Psoas muscle (tissue), 8 donors: ENCODE results near the gene OR2S2. TPM values are rescaled to one million over a fixed set of nuclear protein-coding genes. Genes with fewer than 3 reads are reported as not detected.
A peak's percentile ranks its signal among the peaks of the same experiment; 100 is the strongest.

Experiments used
- ATAC-seq, 4 donors: fragments of 200-7000 bp; cut with Tn5 transposase; one replicate each; pipeline ENCODE4 v1.9.1; 2020; ENCODE audit warnings: moderate library complexity in 3 of 4, mild to moderate bottlenecking in 2 of 4
- DNase-seq, 2 donors: peaks; one replicate each; pipeline ENCODE4 v3.0.0-alpha.2; 2020
- H3K27ac ChIP-seq: fragments of 200-600 bp; one replicate; pipeline ENCODE4 v1.8.0; 2022
- H3K27me3 ChIP-seq, 3 donors: fragments of 200-600 bp in 1 of 3; one replicate each; pipeline versions ENCODE4 v1.6.1 to v1.8.0; 2013 to 2022; ENCODE audit warnings: low read length in 2 of 3, mild to moderate bottlenecking in 2 of 3, moderate library complexity in 1 of 3; ENCODE audit not compliant: insufficient read depth in 3 of 3
- H3K36me3 ChIP-seq, 2 donors: fragments of 200-600 bp in 1 of 2; one replicate each; pipeline versions ENCODE4 v1.6.1 to v1.8.0; 2013 to 2022; ENCODE audit warnings: low read depth in 1 of 2, mild to moderate bottlenecking in 1 of 2, moderate library complexity in 1 of 2; ENCODE audit not compliant: insufficient read depth in 1 of 2
- H3K4me1 ChIP-seq: fragments of 200-600 bp; one replicate; pipeline ENCODE4 v1.8.0; 2022
- H3K4me3 ChIP-seq: fragments of 200-600 bp; one replicate; pipeline ENCODE4 v1.8.0; 2022; ENCODE audit warnings: mild to moderate bottlenecking
- H3K9me3 ChIP-seq: fragments of 200-600 bp; one replicate; pipeline ENCODE4 v1.8.0; 2022
- WGBS, 3 donors: extraction: QIAGEN DNeasy Blood & Tissue Kit; methylation state at CpG; one replicate each; pipeline versions ENCODE4 v1.1.6 to v1.1.7; 2013; 5-methylcytosine and 5-hydroxymethylcytosine counted together
- intact Hi-C, 2 donors: fragments of 100-400 bp; cut with DNase I; formaldehyde crosslinking; loops; one replicate each; pipeline versions ENCODE4 v1.11.0 to v1.14.2; 2022
- polyA plus RNA-seq, 3 donors: library from polyadenylated mRNA; stranded (reverse); fragments of 200-250 nt; gene quantifications; one replicate each; pipeline ENCODE4 v1.2.3, GENCODE V29; 2013
- total RNA-seq, 4 donors: library from RNA; stranded (reverse); fragmentation: NEBNext Ultra II Directional in 2 of 4; extraction: Animal tissue kit (Norgen Biotek cat#: 25700) in 2 of 4; gene quantifications; one replicate each; pipeline versions ENCODE4 v1.2.1 to v1.2.4, GENCODE V29; 2021 to 2023
- TF ChIP-seq, protein P1 (sequence below): fragments of 200-600 bp; IDR thresholded peaks from one replicate; pipeline ENCODE4 v1.8.0; 2022; ENCODE audit warnings: antibody characterized with exemption
- donor health status: healthy with polysubstance abuse.
- donor health status: DM: no; HTN: no; CAD: no; lungs with moderate emphysema.
- donor health status: Bipolar disorder and iron deficiency.
- donor health status: healthy.
- donor health status: DM: yes; HTN: yes; CAD: no.
- donor health status: DM: no; HTN: no; CAD: no.
- donor health status: DM: no; HTN: no; CAD: no.
- donor health status: DM: yes; HTN: yes; CAD: no.

Gene OR2S2
- total and polyA plus RNA-seq, 7 donors = not detected

DNA sequence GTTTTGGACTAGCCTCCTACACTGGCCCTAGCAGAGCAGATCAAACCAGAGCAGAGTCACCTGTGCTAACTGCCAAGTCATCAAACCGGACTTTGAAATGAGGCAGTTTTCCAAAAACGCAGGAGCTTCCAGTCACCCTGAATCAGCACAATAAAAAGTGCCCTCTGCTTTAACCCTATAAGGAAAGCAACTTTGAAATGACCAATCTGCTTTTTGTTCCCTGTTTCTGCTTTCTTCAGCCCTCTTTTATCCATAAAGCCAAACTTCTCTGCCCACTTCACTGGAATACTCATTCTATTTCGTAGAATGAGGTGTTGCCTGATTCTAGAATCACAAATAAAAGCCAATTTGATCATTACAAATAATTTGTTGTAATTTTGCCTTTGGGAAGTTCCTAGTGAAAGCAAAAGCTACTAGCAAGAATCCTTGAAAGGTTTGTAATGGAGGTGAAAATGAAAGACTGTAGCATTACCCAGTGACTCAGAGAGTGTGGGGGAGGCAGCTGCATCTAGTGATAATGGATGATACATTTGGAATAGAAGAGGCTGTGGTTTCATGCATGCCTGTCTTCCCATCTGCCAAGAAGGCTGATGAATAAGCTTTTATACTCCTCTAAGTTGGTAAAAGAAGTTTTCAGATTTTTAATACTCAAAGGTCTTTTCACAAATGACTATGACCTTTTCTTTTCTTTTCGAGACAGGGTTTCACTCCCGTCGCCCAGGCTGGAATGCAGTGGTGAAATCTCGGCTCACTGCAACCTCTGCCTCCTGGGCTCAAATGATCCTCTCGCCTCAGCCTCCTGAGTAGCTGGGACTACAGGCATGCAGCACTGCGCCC lies 33.8 kb downstream of the OR2S2 start:
- ATAC-seq (peak; percentile 66 to 85 (median 76)), DNase-seq (peak in 1 of 2 donors; percentile 30)
- intact Hi-C loops = no loop called here
- Histone ChIP-seq H3K9me3 (no peaks in the 10 kb centered on the region), H3K27me3 (no peaks in the 10 kb centered on the region), H3K27ac (peak overlapping the region; percentile 51), H3K36me3 (no peaks in the 10 kb centered on the region), H3K4me3 (no peak overlapping the region), H3K4me1 (peaks cover 19% of the 10 kb centered on the region)
- 50 to 69% (median 58%) methylated on average over 9 of the region's 9 CpGs for WGBS, 3 donors
- TF ChIP-seq, protein P1, sequence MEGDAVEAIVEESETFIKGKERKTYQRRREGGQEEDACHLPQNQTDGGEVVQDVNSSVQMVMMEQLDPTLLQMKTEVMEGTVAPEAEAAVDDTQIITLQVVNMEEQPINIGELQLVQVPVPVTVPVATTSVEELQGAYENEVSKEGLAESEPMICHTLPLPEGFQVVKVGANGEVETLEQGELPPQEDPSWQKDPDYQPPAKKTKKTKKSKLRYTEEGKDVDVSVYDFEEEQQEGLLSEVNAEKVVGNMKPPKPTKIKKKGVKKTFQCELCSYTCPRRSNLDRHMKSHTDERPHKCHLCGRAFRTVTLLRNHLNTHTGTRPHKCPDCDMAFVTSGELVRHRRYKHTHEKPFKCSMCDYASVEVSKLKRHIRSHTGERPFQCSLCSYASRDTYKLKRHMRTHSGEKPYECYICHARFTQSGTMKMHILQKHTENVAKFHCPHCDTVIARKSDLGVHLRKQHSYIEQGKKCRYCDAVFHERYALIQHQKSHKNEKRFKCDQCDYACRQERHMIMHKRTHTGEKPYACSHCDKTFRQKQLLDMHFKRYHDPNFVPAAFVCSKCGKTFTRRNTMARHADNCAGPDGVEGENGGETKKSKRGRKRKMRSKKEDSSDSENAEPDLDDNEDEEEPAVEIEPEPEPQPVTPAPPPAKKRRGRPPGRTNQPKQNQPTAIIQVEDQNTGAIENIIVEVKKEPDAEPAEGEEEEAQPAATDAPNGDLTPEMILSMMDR = no peak

DNA sequence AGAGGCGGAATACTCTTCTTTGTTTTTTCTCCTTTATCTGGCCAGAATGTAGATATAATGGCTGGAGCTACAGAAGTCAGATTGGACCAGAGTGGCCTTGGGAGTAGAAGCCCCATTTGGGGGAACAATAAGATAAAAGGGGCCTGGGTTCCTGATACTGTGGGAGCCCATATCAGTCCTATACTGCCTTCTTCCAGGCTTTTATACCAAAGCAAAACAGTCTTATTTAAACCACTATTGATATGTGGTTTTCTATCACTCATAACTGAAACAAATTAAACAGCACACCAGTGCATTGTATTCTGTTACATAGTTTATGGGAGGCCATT lies 34.4 kb downstream of the OR2S2 start:
- H3K27me3 ChIP-seq = no peaks in the 10 kb centered on the region
- H3K4me1 ChIP-seq = peaks cover 19% of the 10 kb centered on the region
- no peaks in the 10 kb centered on the region for H3K9me3 ChIP-seq
- ATAC-seq = no peak
- intact Hi-C loops = no loop called here
- no peaks in the 10 kb centered on the region for H3K36me3 ChIP-seq
- DNase-seq = no peak
- H3K4me3 ChIP-seq = no peak overlapping the region
- peak overlapping the region; percentile 51 for H3K27ac ChIP-seq
- TF ChIP-seq, protein P1 = no peak
- WGBS, 3 donors = 92 to 100% (median 97%) methylated on average over 1 of the region's 1 CpG

DNA sequence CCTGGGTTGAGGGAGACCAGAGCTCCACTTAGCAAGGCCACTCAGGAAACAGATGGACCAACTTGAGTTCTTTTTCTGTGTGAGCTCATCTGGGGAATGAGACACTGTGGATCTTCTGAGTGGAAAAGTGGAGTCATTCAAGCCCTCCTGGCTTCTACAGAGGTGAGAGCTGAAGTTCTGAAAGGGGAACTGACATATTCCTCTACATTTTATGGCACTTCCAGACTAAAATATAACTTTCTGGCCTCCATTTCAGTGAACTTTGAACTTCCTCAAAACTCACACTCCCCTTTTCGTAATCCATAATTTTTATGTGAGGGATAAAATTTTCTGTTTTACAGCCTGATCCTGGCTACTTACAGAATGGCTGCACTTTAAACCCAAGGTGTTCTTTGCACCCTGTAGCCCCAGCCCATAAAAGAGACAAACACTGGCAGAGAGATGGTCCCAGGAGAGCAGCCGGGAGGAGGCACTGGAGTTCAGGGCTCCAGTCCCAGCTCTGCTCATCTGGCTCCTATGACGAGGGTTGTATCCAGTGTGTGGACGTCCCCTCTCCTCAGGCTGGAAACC lies 37.8 kb downstream of the OR2S2 start:
- Histone ChIP-seq H3K27ac (peak overlapping the region; percentile 64), H3K4me1 (peaks cover 19% of the 10 kb centered on the region), H3K27me3 (no peaks in the 10 kb centered on the region), H3K36me3 (no peaks in the 10 kb centered on the region), H3K9me3 (no peaks in the 10 kb centered on the region), H3K4me3 (no peak overlapping the region)
- 59 to 67% (median 65%) methylated on average over 4 of the region's 4 CpGs for WGBS, 3 donors
- ATAC-seq (peak in 1 of 4 donors; percentile 38), DNase-seq (no peak)
- intact Hi-C loops = no loop called here
- TF ChIP-seq, protein P1 = no peak

DNA sequence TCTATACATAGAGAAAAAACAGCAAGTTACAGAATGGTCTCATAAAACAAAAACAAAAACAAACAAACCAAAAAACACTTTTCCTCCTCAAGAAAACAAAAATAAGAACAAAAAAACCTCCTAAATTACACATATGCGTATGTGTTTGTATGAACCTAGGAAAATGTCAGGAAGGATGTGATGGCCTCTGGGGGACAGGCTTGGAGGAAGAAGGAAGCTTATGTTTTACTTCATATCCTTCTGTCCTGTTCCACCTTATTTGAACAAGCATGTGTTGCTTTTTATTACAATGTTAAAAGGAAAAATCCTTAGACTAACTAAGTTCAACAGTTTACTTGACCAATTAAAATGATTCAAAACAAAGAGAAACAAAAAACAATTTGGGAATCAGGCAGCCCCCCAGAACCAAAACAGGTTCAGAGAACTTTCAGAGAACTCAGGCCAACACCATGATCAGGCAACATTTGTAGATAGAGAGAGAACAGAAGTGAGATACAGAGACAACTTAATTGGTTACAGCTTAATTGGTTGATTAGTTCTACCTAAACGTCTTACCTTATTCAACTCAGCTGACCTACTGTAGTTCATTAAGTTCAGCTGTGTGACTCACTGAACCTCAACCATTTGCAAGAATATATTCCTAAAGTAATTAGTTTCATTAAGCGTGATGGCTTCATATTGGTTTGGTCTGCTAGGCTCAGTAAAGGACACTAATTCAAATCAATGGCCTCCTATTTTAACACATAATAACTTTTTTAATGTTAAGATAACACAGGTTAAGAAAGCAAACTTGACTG lies 38.5 kb downstream of the OR2S2 start:
- Histone ChIP-seq H3K27ac (peak overlapping the region; percentile 64), H3K4me1 (peaks cover 19% of the 10 kb centered on the region), H3K4me3 (no peak overlapping the region), H3K9me3 (no peaks in the 10 kb centered on the region), H3K36me3 (no peaks in the 10 kb centered on the region), H3K27me3 (no peaks in the 10 kb centered on the region)
- TF ChIP-seq, protein P1 = no peak
- DNase-seq (no peak), ATAC-seq (no peak)
- 65 to 80% (median 72%) methylated on average over 3 of the region's 3 CpGs for WGBS, 3 donors
- intact Hi-C loops = no loop called here
